A549 (cell line): ENCODE results near the gene LECT2. TPM values are rescaled to one million over a fixed set of nuclear protein-coding genes. Genes with fewer than 3 reads are reported as not detected.
A peak's percentile ranks its signal among the peaks of the same experiment; 100 is the strongest.

Experiments
- ATAC-seq, 2 experiments: fragments of 200-7000 bp in 1 of 2; fragments of >200 bp in 1 of 2; cut with Nextera tagmentation in 1 of 2; cut with Tn5 transposase in 1 of 2; 3 replicates each; pipeline versions ENCODE4 v1.8.0 to v1.9.1; 2018 to 2020; ENCODE audit warnings: mild to moderate bottlenecking in 1 of 2, moderate library complexity in 1 of 2
- CTCF ChIA-PET: fragments of 300-600 bp; sonication (Branson Sonifier 250); formaldehyde crosslinking; extraction: SDS; loops from one replicate; lab custom pipeline; 2021; ENCODE audit warnings: antibody characterized with exemption, inconsistent platforms; lab: Yijun Ruan, JAX
- POLR2A ChIA-PET: fragments of 350-600 bp; formaldehyde crosslinking; extraction: SDS; loops from one replicate; lab custom pipeline; 2021; ENCODE audit warnings: antibody characterized with exemption, inconsistent platforms; lab: Yijun Ruan, JAX
- DNase-seq, 2 experiments: peaks; one replicate each; pipeline versions ENCODE4 v3.0.0 to v3.0.0-alpha.2; 2011 to 2016; ENCODE audit warnings: low read depth in 1 of 2, low spot score in 1 of 2
- FAIRE-seq: peaks from 2 replicates; lab custom pipeline; 2011; peaks lifted over from hg19 to GRCh38; lab: Jason Lieb, UNC
- H3K27ac ChIP-seq, 2 experiments: fragments of >200 bp; sonication (Bioruptor Twin); formaldehyde crosslinking; 3 replicates each; pipeline ENCODE4 v1.5.1; 2016 to 2017
- H3K4me1 ChIP-seq: fragments of >200 bp; sonication (Bioruptor Twin); formaldehyde crosslinking; 3 replicates; pipeline ENCODE4 v1.6.1; 2016
- H3K4me2 ChIP-seq: fragments of >200 bp; sonication (Bioruptor Twin); formaldehyde crosslinking; 3 replicates; pipeline ENCODE4 v1.6.1; 2016
- H3K4me3 ChIP-seq: fragments of >200 bp; sonication (Bioruptor Twin); formaldehyde crosslinking; 3 replicates; pipeline ENCODE4 v1.5.1; 2016
- H3K9me3 ChIP-seq: fragments of >200 bp; sonication (Bioruptor Twin); formaldehyde crosslinking; 3 replicates; pipeline ENCODE4 v1.6.1; 2016
- CBX8 ChIP-seq: fragments of 200-600 bp; sonication (generic); IDR thresholded peaks from 2 replicates; pipeline ENCODE4 v1.6.1; 2016
- ESRRA ChIP-seq: fragments of 150-350 bp; IDR thresholded peaks from 2 replicates; pipeline ENCODE4 v1.6.1; 2014; ENCODE audit warnings: mild to moderate bottlenecking, low read length, borderline replicate concordance
- KDM5A ChIP-seq: fragments of 200-600 bp; sonication (generic); IDR thresholded peaks from 2 replicates; pipeline ENCODE4 v1.6.1; 2016; ENCODE audit warnings: antibody characterized with exemption, mild to moderate bottlenecking
- RARB ChIP-seq: fragments of 250-450 bp; sonication (Bioruptor Pico); IDR thresholded peaks from 2 replicates; pipeline ENCODE4 v1.8.0; 2021; ENCODE audit warnings: mild to moderate bottlenecking, moderate library complexity
- RNF2 ChIP-seq: fragments of 200-600 bp; sonication (generic); IDR thresholded peaks from 2 replicates; pipeline ENCODE4 v1.6.1; 2016; ENCODE audit warnings: low read depth, mild to moderate bottlenecking, antibody characterized with exemption, moderate library complexity, borderline replicate concordance
- SMC3 ChIP-seq: fragments of >200 bp; sonication (Bioruptor Twin); formaldehyde crosslinking; IDR thresholded peaks from 3 replicates; pipeline ENCODE4 v1.6.1; 2018; ENCODE audit warnings: inconsistent platforms
- SREBF2 ChIP-seq: fragments of 450-650 bp; IDR thresholded peaks from 2 replicates; pipeline ENCODE4 v1.6.1; 2014; ENCODE audit warnings: mild to moderate bottlenecking, moderate library complexity
- TFCP2L1 ChIP-seq: fragments of 250-450 bp; sonication (Bioruptor Pico); IDR thresholded peaks from 2 replicates; pipeline ENCODE4 v1.5.0; 2021; ENCODE audit warnings: mild to moderate bottlenecking
- ZFP36 ChIP-seq: fragments of 450-650 bp; IDR thresholded peaks from 2 replicates; pipeline ENCODE4 v1.6.1; 2014; ENCODE audit warnings: borderline replicate concordance; ENCODE audit not compliant: partially characterized antibody
- ZNF302 ChIP-seq: fragments of 250-450 bp; sonication (Bioruptor Pico); IDR thresholded peaks from 2 replicates; pipeline ENCODE4 v1.9.0; 2021; ENCODE audit warnings: inconsistent platforms, mild to moderate bottlenecking, moderate library complexity
- WGBS: methylation state at CpG from one replicate; pipeline ENCODE4 v1.1.6; 2017; ENCODE audit errors: missing lambda C conversion rate; 5-methylcytosine and 5-hydroxymethylcytosine counted together
- polyA plus RNA-seq, 4 experiments: library from polyadenylated mRNA; depleted of rRNA in 3 of 4; stranded (reverse); fragments of >200 nt; fragmentation: RNase III in 1 of 4; extraction: RNeasy Plus Mini Kit Qiagen cat#74134 plus additional on column Dnase treatment in 1 of 4; gene quantifications; 2 replicates in 3 of 4; 3 replicates in 1 of 4; pipeline ENCODE4 v1.2.3, GENCODE V29; 2011 to 2017
- TF ChIP-seq, protein P1 (sequence below): fragments of >200 bp; sonication (Bioruptor Twin); formaldehyde crosslinking; IDR thresholded peaks from 3 replicates; pipeline ENCODE4 v1.6.1; 2016
- TF ChIP-seq, protein P2 (sequence below): IDR thresholded peaks from 2 replicates; pipeline ENCODE4 v1.6.1; 2012
- TF ChIP-seq, protein P3 (sequence below): fragments of >200 bp; sonication (Bioruptor Twin); formaldehyde crosslinking; IDR thresholded peaks from 3 replicates; pipeline ENCODE4 v1.5.1; 2016

LECT2 gene
- polyA plus RNA-seq, 2 of the 4 experiments (the other 2 are of a cell fraction) = not detected

DNA sequence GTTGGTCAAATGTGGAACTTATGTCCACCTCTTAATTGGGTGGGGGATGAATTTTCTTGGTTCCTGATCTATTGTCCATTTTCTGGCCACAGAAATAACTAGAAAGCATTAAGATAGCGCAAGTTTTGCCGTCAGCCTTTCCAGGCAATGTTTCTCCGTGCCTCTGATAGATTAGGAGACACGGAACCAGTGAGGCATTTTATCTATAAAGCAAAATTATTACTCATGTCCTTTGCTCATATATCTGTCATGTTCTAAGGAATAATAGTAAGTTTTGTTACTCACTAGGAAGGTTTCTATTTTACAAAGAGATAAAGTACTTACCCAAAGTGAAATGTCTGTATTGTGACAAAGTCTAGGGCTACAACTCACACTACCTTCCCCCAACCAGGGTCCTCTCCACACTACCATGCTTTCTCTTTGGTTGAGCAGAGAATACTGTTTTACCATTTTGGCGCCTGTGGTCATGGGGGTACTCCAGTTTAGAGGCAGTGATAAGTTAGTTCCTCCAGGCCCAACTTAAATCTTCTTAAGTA, 39.2 kb downstream of the LECT2 start:
- no peak overlapping the region for H3K4me3 ChIP-seq
- POLR2A ChIA-PET = no interaction called here
- no peak overlapping the region for H3K4me2 ChIP-seq
- H3K9me3 ChIP-seq = no peaks in the 10 kb centered on the region
- FAIRE-seq (no peak), DNase-seq (no peak), ATAC-seq (no peak)
- no peak overlapping the region for H3K27ac ChIP-seq
- TF ChIP-seq, protein P1, sequence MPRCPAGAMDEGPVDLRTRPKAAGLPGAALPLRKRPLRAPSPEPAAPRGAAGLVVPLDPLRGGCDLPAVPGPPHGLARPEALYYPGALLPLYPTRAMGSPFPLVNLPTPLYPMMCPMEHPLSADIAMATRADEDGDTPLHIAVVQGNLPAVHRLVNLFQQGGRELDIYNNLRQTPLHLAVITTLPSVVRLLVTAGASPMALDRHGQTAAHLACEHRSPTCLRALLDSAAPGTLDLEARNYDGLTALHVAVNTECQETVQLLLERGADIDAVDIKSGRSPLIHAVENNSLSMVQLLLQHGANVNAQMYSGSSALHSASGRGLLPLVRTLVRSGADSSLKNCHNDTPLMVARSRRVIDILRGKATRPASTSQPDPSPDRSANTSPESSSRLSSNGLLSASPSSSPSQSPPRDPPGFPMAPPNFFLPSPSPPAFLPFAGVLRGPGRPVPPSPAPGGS = no peak
- CTCF ChIA-PET = interaction anchor here (0.9 to 2.2 kb wide), 3 partner anchors 14 to 259 kb away, joined by 3 to 7 read pairs (median 4); no protein-coding TSS in a partner anchor
- H3K4me1 ChIP-seq = no peaks in the 10 kb centered on the region
- 79% methylated on average over 5 of the region's 5 CpGs for WGBS

DNA sequence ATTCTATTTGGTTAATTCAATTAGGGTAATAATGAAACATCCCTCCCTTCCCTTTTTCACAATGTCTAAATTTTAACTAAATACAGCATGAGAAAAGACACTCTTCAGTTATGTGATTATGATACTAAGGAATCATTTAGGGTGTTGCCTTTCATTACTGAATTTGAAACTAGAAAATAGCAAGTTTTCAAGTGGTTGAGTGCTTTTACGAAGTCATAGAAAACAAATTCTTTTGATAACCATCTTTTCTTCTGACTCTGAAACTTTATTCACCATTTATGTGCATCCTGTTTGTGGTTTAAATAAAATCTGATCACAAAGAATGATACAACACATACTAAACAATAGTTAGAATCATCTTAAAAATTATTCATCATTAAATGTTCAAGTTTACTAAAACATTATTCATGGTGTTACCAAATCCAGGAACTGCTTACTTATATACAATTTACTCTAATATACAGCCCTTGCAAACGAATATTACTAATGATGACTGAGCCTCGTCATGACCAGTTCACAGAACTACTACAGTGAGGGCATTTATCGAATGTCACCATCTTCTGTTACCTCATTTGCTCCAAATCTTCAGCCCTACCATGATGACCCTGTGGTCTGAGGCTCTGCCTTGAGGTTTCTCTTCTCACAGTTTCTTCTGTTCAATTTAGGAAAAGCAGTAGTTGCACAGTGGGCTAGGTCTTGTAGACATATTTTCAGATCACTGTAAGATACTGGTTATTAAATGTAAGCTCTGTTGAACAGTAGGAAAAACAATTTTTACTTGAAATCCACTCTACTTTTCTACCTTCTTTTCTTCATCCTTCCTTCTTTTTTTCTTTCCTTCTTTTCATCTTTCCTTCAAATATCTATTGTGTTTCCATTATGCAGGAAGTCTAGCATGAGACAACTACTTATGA, 40.8 kb downstream of the LECT2 start:
- DNase-seq (no peak), FAIRE-seq (peak; percentile 61), ATAC-seq (no peak)
- ChIA-PET POLR2A (interaction anchor here (1.0 kb wide), 1 partner anchor 220 kb away, joined by 3 read pairs; no protein-coding TSS in a partner anchor), CTCF (interaction anchor here (1.0 kb wide), 2 partner anchors 17 to 26 kb away, joined by 4 to 5 read pairs; no protein-coding TSS in a partner anchor)
- no peaks in the 10 kb centered on the region for H3K4me1 ChIP-seq
- H3K27ac ChIP-seq = no peak overlapping the region
- no peak overlapping the region for H3K4me3 ChIP-seq
- WGBS = 4% methylated on average over 4 of the region's 4 CpGs
- H3K9me3 ChIP-seq = 0 out of 3 replicates have a peak, but pooled peaks cover 2% of the 10 kb centered on the region
- no peak overlapping the region for H3K4me2 ChIP-seq
- TF ChIP-seq RNF2 (peak; percentile 99), ZFP36 (peak; percentile 76), CBX8 (peak; percentile 99), SREBF2 (no peak)

DNA sequence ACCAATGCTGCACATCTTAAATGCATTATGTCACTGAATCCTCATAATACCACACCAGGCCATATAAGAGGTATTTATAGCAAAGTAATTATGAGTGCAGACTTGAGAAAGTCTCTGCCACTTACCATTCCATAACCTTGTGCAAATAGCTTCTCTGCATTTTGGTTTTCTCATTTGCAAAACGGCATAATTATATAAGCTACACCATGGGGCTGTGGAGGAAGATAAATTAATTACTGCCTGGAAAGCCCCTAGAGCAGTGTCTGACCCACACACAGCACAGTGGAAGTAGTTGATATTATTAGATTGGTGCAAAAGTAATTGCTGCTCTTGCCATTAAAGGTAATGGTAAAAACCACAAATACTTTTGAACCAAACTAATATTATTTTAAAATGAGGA, 49.6 kb downstream of the LECT2 start:
- FAIRE-seq (no peak), ATAC-seq (no peak), DNase-seq (no peak)
- CTCF ChIA-PET = interaction anchor here (0.8 to 1.0 kb wide), 3 partner anchors 13 to 307 kb away, joined by 3 to 6 read pairs (median 4); no protein-coding TSS in a partner anchor
- peaks cover 11% of the 10 kb centered on the region; the same call in 1 of the 3 replicates for H3K9me3 ChIP-seq
- H3K4me1 ChIP-seq = no peaks in the 10 kb centered on the region
- H3K27ac ChIP-seq = no peak overlapping the region
- POLR2A ChIA-PET = no interaction called here
- no peak overlapping the region for H3K4me2 ChIP-seq
- no peak overlapping the region for H3K4me3 ChIP-seq
- TF ChIP-seq SMC3 = no peak
- TF ChIP-seq ZNF302 = no peak
- no peak for TF ChIP-seq ZFP36
- no peak for TF ChIP-seq CBX8
- TF ChIP-seq, protein P1 = no peak
- no peak for TF ChIP-seq RARB (CRISPR knock-in tag)
- TF ChIP-seq KDM5A = no peak
- TF ChIP-seq, protein P2, sequence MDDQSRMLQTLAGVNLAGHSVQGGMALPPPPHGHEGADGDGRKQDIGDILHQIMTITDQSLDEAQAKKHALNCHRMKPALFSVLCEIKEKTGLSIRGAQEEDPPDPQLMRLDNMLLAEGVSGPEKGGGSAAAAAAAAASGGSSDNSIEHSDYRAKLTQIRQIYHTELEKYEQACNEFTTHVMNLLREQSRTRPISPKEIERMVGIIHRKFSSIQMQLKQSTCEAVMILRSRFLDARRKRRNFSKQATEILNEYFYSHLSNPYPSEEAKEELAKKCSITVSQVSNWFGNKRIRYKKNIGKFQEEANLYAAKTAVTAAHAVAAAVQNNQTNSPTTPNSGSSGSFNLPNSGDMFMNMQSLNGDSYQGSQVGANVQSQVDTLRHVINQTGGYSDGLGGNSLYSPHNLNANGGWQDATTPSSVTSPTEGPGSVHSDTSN = no peak
- TF ChIP-seq, protein P3, sequence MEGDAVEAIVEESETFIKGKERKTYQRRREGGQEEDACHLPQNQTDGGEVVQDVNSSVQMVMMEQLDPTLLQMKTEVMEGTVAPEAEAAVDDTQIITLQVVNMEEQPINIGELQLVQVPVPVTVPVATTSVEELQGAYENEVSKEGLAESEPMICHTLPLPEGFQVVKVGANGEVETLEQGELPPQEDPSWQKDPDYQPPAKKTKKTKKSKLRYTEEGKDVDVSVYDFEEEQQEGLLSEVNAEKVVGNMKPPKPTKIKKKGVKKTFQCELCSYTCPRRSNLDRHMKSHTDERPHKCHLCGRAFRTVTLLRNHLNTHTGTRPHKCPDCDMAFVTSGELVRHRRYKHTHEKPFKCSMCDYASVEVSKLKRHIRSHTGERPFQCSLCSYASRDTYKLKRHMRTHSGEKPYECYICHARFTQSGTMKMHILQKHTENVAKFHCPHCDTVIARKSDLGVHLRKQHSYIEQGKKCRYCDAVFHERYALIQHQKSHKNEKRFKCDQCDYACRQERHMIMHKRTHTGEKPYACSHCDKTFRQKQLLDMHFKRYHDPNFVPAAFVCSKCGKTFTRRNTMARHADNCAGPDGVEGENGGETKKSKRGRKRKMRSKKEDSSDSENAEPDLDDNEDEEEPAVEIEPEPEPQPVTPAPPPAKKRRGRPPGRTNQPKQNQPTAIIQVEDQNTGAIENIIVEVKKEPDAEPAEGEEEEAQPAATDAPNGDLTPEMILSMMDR = no peak
- TF ChIP-seq TFCP2L1 (CRISPR knock-in tag) = no peak
- no peak for TF ChIP-seq ESRRA
- WGBS = 6% methylated on average over 1 of the region's 1 CpG
